ENCODE data around the gene PDGFB. TPM values are rescaled to one million over a fixed set of nuclear protein-coding genes. Genes with fewer than 3 reads are reported as not detected.

Gene PDGFB
- total RNA-seq, 4 donors from 2014 or later = 6.0 to 20.0 (median 8.9) TPM

DNA sequence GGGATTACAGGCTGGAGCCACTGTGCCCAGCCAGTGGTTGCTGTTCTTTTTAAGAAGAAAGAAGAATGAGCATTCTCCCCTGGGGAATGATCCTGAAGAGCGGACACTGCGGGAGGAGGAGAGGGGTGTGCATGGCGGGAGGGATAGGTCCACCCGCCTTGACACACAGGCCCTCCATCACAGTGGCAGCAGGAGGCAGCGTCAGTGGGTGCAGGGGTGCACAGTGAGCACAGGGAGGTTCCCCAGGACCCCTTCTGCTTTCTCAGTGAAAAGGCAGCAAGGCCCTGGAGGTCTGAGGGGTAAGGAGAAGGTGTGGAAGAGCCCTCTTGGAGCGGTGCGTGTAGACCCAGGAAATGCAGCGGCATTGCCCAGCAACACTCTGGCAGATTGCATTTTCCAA lies 63.4 kb downstream of the PDGFB start:
- no peaks in the 10 kb centered on the region for H3K27me3 ChIP-seq
- in situ Hi-C loops (cut with MboI; ENCODE audit: low sequenced_read_pairs in 4 of 4) = no loop called here
- no peak for ATAC-seq
- intact Hi-C loops (cut with DNase I; ENCODE audit: low total_unique reads) = no loop called here
- H3K9me3 ChIP-seq = no peaks in the 10 kb centered on the region
- peaks cover 12 to 31% of the 10 kb centered on the region in 2 donors for H3K4me1 ChIP-seq
- DNase-seq = no peak
- H3K27ac ChIP-seq = no peak overlapping the region
- TF ChIP-seq, protein P1, sequence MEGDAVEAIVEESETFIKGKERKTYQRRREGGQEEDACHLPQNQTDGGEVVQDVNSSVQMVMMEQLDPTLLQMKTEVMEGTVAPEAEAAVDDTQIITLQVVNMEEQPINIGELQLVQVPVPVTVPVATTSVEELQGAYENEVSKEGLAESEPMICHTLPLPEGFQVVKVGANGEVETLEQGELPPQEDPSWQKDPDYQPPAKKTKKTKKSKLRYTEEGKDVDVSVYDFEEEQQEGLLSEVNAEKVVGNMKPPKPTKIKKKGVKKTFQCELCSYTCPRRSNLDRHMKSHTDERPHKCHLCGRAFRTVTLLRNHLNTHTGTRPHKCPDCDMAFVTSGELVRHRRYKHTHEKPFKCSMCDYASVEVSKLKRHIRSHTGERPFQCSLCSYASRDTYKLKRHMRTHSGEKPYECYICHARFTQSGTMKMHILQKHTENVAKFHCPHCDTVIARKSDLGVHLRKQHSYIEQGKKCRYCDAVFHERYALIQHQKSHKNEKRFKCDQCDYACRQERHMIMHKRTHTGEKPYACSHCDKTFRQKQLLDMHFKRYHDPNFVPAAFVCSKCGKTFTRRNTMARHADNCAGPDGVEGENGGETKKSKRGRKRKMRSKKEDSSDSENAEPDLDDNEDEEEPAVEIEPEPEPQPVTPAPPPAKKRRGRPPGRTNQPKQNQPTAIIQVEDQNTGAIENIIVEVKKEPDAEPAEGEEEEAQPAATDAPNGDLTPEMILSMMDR (IDR thresholded peaks at IDR 0.05 in 4 of 5, conservative IDR thresholded peaks at IDR 0.05 in 1 of 5) = no peak
- no peak for TF ChIP-seq POLR2A (IDR thresholded peaks at IDR 0.05)
- no peak overlapping the region for H3K4me3 ChIP-seq
- no peaks in the 10 kb centered on the region for H3K36me3 ChIP-seq

- ATAC-seq (no peak), DNase-seq (no peak)
- H3K36me3 ChIP-seq = no peaks in the 10 kb centered on the region
- intact Hi-C loops (cut with DNase I; ENCODE audit: low total_unique reads) (no loop called here), in situ Hi-C loops (cut with MboI; ENCODE audit: low sequenced_read_pairs in 4 of 4) (no loop called here)
- peak overlapping the region; percentile 3 to 80 (median 70) for H3K27ac ChIP-seq
- H3K4me3 ChIP-seq = no peak overlapping the region
- no peaks in the 10 kb centered on the region for H3K27me3 ChIP-seq
- no peaks in the 10 kb centered on the region for H3K9me3 ChIP-seq
- H3K4me1 ChIP-seq = peaks cover 26 to 39% of the 10 kb centered on the region in 2 donors
- no peak for TF ChIP-seq POLR2A (IDR thresholded peaks at IDR 0.05)
- TF ChIP-seq, protein P1 (IDR thresholded peaks at IDR 0.05 in 4 of 5, conservative IDR thresholded peaks at IDR 0.05 in 1 of 5) = no peak
Observed at GRCh38 chr22:39179841-39180335, 64.9 kb downstream of the PDGFB start.

GRCh38 chr22:39179401-39179827 lies 65.4 kb downstream of the PDGFB start:
- DNase-seq (no peak), ATAC-seq (no peak)
- Histone ChIP-seq H3K36me3 (no peaks in the 10 kb centered on the region), H3K9me3 (no peaks in the 10 kb centered on the region), H3K4me1 (peaks cover 26 to 39% of the 10 kb centered on the region in 2 donors), H3K27me3 (no peaks in the 10 kb centered on the region), H3K27ac (peak overlapping the region; percentile 3 to 80 (median 70)), H3K4me3 (no peak overlapping the region)
- in situ Hi-C loops (cut with MboI; ENCODE audit: low sequenced_read_pairs in 4 of 4) (no loop called here), intact Hi-C loops (cut with DNase I; ENCODE audit: low total_unique reads) (no loop called here)
- no peak for TF ChIP-seq POLR2A (IDR thresholded peaks at IDR 0.05)
- TF ChIP-seq, protein P1 (IDR thresholded peaks at IDR 0.05 in 4 of 5, conservative IDR thresholded peaks at IDR 0.05 in 1 of 5) = no peak

- intact Hi-C loops (cut with DNase I; ENCODE audit: low total_unique reads) = no loop called here
- peaks cover 31 to 41% of the 10 kb centered on the region in 2 donors for H3K4me1 ChIP-seq
- no peak overlapping the region for H3K4me3 ChIP-seq
- TF ChIP-seq POLR2A (IDR thresholded peaks at IDR 0.05) = no peak
- TF ChIP-seq, protein P1 (IDR thresholded peaks at IDR 0.05 in 4 of 5, conservative IDR thresholded peaks at IDR 0.05 in 1 of 5) = no peak
- peak overlapping the region; percentile 60 to 80 (median 70) for H3K27ac ChIP-seq
- ATAC-seq (peak in 1 of 2 donors; percentile 37), DNase-seq (no peak)
- H3K9me3 ChIP-seq = no peaks in the 10 kb centered on the region
- no peaks in the 10 kb centered on the region for H3K36me3 ChIP-seq
- in situ Hi-C loops (cut with MboI; ENCODE audit: low sequenced_read_pairs in 4 of 4) = no loop called here
- H3K27me3 ChIP-seq = no peaks in the 10 kb centered on the region
Observed at GRCh38 chr22:39178206-39179111, 66.3 kb downstream of the PDGFB start.
